ENCODE results near the gene DHX58.
"Not testable (repeated sequence)": the region's sequence is repeated elsewhere in the genome, so short reads cannot be mapped to it uniquely, and the experiment has no call there.

The DHX58 gene

DNA sequence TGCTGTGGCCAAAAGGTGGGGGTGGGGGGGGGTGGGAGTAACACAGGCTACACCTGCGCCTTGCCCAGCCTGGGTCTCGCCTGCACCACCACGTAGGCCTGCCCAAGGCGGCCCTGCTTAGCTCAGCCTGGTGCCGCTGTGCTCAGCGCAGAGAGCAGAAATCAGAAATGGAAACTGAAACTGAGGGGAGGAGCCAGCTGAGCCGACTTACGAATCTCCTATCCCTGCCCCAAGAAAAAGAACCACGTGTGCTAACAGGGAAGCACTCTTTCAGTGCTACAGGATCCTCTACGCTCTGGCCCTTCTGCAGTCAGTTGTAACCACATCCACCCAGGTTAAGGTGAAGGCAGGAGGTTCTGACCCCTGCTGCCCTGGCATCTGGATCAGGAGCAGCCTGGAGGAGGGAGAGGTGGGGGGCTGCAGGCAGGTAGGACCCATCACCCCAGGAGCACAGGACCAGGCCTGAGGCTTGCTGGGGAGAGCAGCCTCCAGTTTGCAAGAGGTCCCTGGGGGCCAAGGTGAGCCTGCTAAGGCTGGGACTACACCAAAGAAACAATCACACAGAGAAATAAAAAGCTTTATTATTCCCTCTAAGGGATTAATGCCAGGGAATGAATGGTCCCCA is at the start of gene DHX58:
Gene DHX58, minus strand, starts transcription at position 163 of the 625 bp plus-strand sequence. CDS start 822 bp downstream, outside the sequence.
- peaks cover 14% of the 10 kb centered on the region for H3K36me3 Mint-ChIP-seq
- peaks cover 44% of the 10 kb centered on the region for H3K4me1 Mint-ChIP-seq

DNA sequence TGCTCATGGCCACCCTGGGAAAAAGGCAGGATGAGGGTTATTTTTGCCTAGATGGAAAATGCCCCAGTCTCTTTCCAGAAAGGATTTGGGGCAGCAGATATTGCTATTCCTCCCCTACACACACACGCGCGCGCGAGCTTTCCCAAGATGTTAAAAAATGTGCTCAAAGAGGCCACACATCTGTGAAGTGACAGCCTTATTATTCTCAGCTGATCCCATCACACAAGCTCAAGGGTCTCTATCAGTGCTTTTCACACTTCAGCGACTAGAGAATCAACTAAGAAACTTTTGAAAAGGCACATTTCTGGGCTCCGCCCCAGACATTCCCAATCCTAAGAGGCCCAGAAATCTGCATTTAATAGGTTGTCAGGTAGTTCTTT is 48.0 kb upstream of the DHX58 start:
- H3K27me3 Mint-ChIP-seq = no peaks in the 10 kb centered on the region
- no peaks in the 10 kb centered on the region for H3K9me3 Mint-ChIP-seq
- no peak overlapping the region for H3K27ac Mint-ChIP-seq
- DNase-seq (ENCODE audit: low spot score in 2 of 2) = no peak
- ATAC-seq (ENCODE audit: low read depth) = no peak
- H3K36me3 Mint-ChIP-seq = no peaks in the 10 kb centered on the region
- no peak overlapping the region for H3K4me3 Mint-ChIP-seq
- peaks cover 4% of the 10 kb centered on the region for H3K4me1 Mint-ChIP-seq

More for the DNA sequence above, at the start of gene DHX58:
- Mint-ChIP-seq H3K4me3 (peak within 1 kb of the TSS; percentile 87), H3K27ac (peak within 1 kb of the TSS; percentile 89), H3K9me3 (no peaks in the 10 kb centered on the region), H3K27me3 (no peaks in the 10 kb centered on the region)
- peak; percentile 67 for ATAC-seq (ENCODE audit: low read depth)
- DNase-seq (ENCODE audit: low spot score in 2 of 2) = peak in 1 of 2 donors; percentile 79

DNA sequence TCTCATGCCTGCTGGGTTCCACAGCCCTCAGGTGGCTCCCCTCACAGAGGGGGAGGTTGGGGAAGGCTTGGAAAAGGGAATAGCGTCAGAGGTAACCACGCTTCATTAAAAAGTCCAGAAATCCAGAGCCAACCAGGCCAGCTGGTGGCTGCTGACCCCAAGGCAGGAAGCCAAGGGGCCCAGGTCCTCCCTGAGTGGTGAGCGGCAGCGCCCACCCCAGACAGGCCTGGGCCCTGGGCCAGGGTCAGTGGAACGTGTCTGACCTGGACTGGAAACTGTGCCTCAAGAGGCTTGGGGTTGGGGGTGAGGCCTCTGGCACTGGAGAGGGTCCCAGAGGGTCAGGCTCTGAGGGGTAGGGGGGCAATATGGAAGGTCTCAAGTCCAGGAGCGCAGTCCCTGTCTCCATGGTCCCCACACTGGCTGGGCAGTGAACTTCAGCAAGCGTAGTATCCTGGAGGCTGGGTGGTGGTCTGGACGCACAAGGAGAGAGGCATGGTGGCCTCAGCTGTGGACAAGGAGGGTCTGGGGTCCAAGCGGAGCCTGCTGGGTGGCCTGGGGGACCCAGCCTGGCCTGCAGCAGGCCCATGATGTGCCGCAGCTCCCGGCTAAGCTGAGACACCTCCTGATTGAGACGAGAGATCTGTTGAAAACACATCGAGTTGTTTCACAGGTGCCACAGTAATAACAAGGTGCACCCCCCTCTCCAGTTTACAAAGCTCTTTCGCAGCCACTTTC is 47.4 kb upstream of the DHX58 start:
- Mint-ChIP-seq H3K27me3 (no peaks in the 10 kb centered on the region), H3K4me1 (peaks cover 4% of the 10 kb centered on the region), H3K27ac (no peak overlapping the region), H3K36me3 (no peaks in the 10 kb centered on the region), H3K9me3 (no peaks in the 10 kb centered on the region), H3K4me3 (no peak overlapping the region)
- DNase-seq (ENCODE audit: low spot score in 2 of 2) = no peak
- ATAC-seq (ENCODE audit: low read depth) = no peak

DNA sequence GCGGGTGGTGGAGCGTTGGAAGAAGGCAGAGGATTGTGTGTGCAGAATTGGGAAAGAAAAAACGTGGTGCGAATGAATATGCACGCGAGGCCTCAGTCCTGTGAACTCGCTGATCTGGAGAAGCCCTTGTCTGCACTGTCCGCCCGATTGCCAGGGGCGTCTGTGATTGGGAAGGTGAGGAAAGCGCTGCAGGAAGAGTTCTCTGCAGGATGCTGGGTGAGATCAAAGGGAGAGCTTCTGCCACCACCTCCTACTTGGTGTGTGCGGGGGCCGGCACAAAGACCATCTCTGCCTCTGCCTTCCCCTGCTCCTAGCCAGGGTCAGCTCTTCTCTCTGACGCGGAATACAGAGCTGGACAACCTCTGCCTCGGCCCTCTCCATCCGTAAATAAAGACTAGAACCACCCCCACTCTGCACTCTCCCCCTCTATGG is 43.1 kb upstream of the DHX58 start:
- Mint-ChIP-seq H3K9me3 (no peaks in the 10 kb centered on the region), H3K4me1 (peaks cover 21% of the 10 kb centered on the region), H3K4me3 (peak overlapping the region; percentile 82), H3K36me3 (no peaks in the 10 kb centered on the region), H3K27ac (no peak overlapping the region), H3K27me3 (no peaks in the 10 kb centered on the region)
- DNase-seq (ENCODE audit: low spot score in 2 of 2) (no peak), ATAC-seq (ENCODE audit: low read depth) (no peak)

DNA sequence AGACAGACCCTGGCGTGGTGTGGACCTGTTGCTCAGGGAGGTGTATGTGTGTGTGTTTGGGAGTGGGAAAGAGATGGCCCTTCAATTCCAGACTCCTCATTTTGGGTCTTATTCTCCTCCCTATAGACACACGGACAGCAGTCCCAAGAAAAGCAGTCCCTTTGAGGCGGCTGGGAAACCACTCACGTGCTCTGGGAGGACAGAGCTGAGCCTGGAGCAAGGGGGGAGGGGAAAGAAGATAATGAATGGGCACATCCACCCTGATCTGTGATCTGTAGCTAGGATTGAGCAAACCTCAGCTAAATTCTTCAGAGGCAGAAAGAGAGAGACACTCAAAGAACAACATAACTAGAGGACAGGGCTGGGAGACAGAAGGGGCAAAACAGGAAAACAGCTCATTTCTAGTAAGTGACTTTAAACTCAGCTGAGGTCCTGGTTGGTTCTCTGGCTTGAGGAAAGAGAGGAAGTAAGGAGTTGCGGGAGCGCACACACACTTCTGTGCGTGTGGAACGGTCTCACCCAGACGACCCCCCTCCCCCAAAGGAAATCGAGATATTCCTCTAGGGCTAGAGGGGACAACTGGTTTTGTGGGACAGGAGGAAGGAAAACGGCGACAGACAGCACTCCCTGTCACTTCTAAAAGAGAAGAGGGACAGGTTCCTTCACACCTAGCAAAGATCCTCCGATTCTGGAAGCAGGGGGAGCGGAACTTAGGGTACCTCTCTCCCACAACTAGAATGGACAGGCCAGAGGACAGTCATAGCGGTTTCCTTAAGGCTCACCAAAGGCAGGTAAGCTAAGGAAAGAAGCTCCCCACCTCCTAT is 41.6 kb upstream of the DHX58 start:
- H3K27ac Mint-ChIP-seq = peak overlapping the region; percentile 86
- no peaks in the 10 kb centered on the region for H3K27me3 Mint-ChIP-seq
- DNase-seq (ENCODE audit: low spot score in 2 of 2) (no peak), ATAC-seq (ENCODE audit: low read depth) (no peak)
- peak overlapping the region; percentile 82 for H3K4me3 Mint-ChIP-seq
- H3K9me3 Mint-ChIP-seq = no peaks in the 10 kb centered on the region
- peaks cover 21% of the 10 kb centered on the region for H3K4me1 Mint-ChIP-seq
- no peaks in the 10 kb centered on the region for H3K36me3 Mint-ChIP-seq

DNA sequence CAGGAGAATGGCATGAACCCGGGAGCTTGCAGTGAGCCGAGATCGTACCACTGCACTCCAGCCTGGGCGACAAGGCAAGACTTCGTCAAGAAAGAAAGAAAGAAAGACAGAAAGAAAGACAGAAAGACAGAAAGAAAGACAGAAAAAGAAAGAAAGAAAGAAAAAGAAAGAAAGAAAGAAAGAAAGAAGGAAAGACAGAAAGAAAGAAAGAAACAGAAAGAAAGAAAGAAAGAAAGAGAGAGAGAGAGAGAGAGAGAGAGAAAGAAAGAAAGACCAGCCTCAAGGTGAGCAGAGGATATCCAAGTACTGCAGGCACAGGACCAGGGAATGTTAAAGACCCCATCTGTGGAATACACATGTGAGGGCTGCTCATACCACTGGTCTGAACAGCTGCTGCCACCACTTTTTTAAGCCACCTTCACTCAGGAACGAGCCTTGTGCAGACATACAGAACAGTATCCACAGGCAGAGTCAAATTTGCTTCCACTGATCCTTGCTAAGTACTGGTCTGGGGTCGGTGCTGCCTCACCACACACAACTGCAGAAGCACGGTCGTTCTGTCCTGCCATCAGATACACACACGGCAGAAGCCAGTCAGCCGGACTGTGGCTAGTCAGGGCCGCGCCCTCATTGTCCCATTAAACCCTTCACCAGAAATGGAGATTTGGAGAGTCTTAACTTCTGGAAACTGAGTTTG is 34.5 kb upstream of the DHX58 start:
- Mint-ChIP-seq H3K27ac (peak overlapping the region; percentile 46), H3K9me3 (no peaks in the 10 kb centered on the region), H3K4me1 (peaks cover 19% of the 10 kb centered on the region), H3K4me3 (no peak overlapping the region), H3K27me3 (no peaks in the 10 kb centered on the region), H3K36me3 (peaks cover 16% of the 10 kb centered on the region)
- ATAC-seq (ENCODE audit: low read depth) (no peak), DNase-seq (ENCODE audit: low spot score in 2 of 2) (no peak)

DNA sequence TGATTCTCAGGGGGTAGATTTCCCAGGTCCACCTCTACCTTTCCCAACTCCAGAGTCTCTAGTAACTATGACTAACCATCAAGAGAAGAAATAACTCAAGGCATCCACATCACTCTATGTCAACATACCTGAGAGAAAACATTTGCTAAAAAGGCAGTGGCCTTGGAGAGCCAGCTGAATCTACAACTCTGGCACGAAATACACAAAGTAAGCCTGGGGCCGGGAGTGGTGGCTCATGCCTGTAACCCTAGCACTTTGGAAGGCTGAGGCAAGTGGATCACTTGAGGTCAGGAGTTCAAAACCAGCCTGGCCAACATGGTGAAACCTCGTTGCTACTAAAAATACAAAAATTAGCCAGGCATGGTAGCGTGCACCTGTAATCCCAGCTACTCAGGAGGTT is 30.6 kb upstream of the DHX58 start:
- H3K4me3 Mint-ChIP-seq; H3K9me3 Mint-ChIP-seq; DNase-seq (ENCODE audit: low spot score in 2 of 2); H3K27me3 Mint-ChIP-seq; ATAC-seq (ENCODE audit: low read depth); H3K27ac Mint-ChIP-seq: not testable (repeated sequence)
- Mint-ChIP-seq H3K4me1 (peaks cover 19% of the 10 kb centered on the region), H3K36me3 (peaks cover 17% of the 10 kb centered on the region)

DNA sequence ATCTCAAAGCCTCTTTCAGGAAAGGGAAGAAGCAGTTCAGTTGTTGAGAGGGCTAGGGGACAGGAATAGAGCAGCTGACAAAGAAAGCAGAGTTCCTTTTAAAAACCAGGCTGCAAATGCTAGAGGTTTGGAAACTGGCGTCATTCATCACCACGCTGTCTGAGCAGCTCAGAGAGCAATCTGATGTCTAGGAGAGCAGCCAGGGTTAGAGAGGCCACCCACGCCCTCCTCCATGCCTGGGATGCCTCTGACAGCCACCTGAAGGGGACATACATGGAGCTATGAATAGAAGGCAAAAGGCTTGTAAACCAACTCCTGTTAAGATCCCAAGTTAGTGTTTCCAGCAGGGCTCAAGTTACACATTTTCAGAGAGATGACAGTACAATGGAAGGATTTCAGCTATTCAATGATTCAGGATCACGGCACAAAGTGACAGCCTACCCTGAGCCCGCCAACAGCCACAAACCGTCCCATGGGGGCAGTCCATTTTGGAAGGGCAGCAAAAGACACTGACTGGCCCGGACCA is 29.9 kb upstream of the DHX58 start:
- H3K4me1 Mint-ChIP-seq = peaks cover 20% of the 10 kb centered on the region
- H3K4me3 Mint-ChIP-seq = no peak overlapping the region
- no peaks in the 10 kb centered on the region for H3K27me3 Mint-ChIP-seq
- peaks cover 15% of the 10 kb centered on the region for H3K36me3 Mint-ChIP-seq
- H3K27ac Mint-ChIP-seq = no peak overlapping the region
- ATAC-seq (ENCODE audit: low read depth) = no peak
- no peak for DNase-seq (ENCODE audit: low spot score in 2 of 2)
- H3K9me3 Mint-ChIP-seq = no peaks in the 10 kb centered on the region

DNA sequence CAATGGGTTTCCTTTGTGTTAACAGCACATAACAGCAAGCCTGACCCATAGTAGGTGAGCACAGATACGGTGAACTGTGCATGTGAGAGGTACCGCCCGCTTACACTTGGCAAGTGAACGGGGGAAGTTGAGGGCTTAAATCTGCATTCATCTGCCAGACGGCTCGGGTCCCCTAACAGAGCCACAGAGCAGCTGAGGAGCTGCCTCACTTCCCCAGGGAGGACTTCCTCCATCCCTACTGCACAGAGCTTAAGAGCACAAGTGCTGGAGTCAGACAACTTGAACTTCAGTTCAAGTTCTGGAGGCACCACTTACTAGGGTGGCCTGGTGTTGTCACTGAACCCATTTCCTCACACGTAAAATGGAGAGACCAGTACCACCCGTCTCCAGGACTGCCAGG is 28.9 kb upstream of the DHX58 start:
- Mint-ChIP-seq H3K9me3 (no peaks in the 10 kb centered on the region), H3K4me1 (peaks cover 20% of the 10 kb centered on the region), H3K27ac (no peak overlapping the region), H3K36me3 (peaks cover 11% of the 10 kb centered on the region), H3K4me3 (no peak overlapping the region), H3K27me3 (no peaks in the 10 kb centered on the region)
- ATAC-seq (ENCODE audit: low read depth) (no peak), DNase-seq (ENCODE audit: low spot score in 2 of 2) (no peak)

DNA sequence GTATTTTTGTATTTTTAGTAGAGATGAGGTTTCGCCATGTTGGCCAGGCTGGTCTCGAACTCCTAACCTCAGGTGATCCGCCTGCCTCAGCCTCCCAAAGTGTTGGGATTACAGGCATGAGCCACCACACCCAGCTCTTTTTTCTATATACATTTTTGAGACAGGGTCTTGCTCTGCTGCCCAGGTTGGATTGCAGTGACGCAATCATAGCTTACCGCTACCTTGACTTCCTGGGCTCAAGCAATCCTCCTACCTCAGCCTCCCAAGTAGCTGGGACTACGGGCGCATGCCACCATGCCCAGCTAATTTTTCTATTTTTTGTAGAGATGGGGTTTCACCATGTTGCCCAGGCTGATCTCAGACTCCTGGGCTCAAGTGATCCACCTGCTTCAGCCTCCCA is 28.2 kb upstream of the DHX58 start:
- not testable (repeated sequence) for H3K27ac Mint-ChIP-seq
- peaks cover 26% of the 10 kb centered on the region for H3K4me1 Mint-ChIP-seq

DNA sequence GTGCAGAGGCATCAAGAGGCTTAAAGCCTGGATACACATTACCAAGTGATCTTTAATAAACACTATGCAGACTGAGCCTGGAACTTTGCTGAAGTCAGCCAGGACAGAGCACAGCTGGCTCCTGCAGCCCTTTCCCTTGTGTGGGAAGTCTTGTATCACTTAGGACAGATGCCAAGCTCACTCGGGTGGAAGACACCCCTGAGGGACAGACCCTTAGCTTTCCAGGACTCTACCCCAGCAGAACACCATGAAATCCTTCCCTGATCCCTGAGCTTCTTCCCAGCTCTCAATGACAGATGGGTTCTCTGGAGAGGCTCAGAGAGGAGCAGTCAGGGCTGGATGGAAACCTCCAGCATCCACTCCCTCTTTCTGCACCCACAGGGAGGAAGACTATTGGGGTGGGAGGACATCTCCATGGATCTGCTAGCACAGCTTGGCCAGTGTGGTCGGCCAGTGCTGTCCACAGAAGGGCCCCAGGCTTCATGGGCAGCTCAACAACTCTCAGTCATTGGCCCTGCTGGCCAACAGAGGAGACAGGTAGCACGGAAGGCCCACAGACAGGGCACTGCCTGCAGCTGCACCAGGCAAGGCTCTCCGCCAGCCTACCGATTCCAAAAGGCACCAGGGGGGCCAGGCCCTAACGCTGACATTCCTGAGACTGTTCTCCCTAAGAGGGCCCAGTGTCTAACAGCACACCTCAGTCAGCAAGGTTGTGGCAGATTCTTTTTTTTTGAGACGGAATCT is 26.4 kb upstream of the DHX58 start:
- Mint-ChIP-seq H3K27me3 (no peaks in the 10 kb centered on the region), H3K4me1 (peaks cover 28% of the 10 kb centered on the region), H3K9me3 (no peaks in the 10 kb centered on the region), H3K4me3 (no peak overlapping the region), H3K27ac (no peak overlapping the region), H3K36me3 (peaks cover 14% of the 10 kb centered on the region)
- ATAC-seq (ENCODE audit: low read depth) = no peak
- no peak for DNase-seq (ENCODE audit: low spot score in 2 of 2)

More for the DNA sequence above, 28.2 kb upstream of the DHX58 start:
- DNase-seq (ENCODE audit: low spot score in 2 of 2); H3K27me3 Mint-ChIP-seq; H3K9me3 Mint-ChIP-seq; H3K4me3 Mint-ChIP-seq; ATAC-seq (ENCODE audit: low read depth): not testable (repeated sequence)
- peaks cover 14% of the 10 kb centered on the region for H3K36me3 Mint-ChIP-seq

DNA sequence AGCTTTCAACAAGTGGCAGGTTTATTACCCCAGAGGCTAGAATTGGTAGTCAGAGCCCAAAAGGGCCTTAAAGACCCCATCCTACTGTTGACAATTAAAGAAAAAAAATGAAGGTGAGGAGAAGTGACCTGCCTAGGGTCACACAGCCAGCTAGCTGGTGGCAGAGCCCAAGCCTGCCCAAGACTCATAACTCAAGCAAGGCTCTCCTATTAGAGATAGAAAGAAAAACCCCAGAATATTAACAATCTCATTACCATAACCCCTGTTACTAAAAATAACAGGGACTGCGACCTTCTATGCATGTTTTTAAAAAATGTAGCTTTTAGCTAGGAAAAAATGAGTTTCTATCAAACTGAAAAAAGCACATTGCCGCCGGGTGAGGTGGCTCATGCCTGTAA is 24.1 kb upstream of the DHX58 start:
- Mint-ChIP-seq H3K36me3 (peaks cover 7% of the 10 kb centered on the region), H3K27me3 (no peaks in the 10 kb centered on the region), H3K27ac (peak overlapping the region; percentile 75), H3K4me1 (peaks cover 43% of the 10 kb centered on the region), H3K9me3 (no peaks in the 10 kb centered on the region), H3K4me3 (no peak overlapping the region)
- no peak for DNase-seq (ENCODE audit: low spot score in 2 of 2)
- ATAC-seq (ENCODE audit: low read depth) = no peak

Data from memory B cell (primary cell).